Thyroid gland (tissue), 4 donors: ENCODE data around the gene TSPAN33.

ENCODE experiments used
- POLR2A ChIP-seq, 2 donors: fragments of 450-650 bp; IDR thresholded peaks; one replicate each; pipeline ENCODE4 v1.6.1; 2017; ENCODE audit warnings: antibody characterized with exemption in 2 of 2, mild to moderate bottlenecking in 2 of 2, moderate library complexity in 1 of 2
- TF ChIP-seq, protein P1 (sequence below), 6 experiments: fragments of 200-600 bp in 3 of 6; fragments of 450-650 bp in 3 of 6; sonication (generic) in 3 of 6; IDR thresholded peaks; one replicate each; pipeline ENCODE4 v1.5.1; 2016 to 2019; ENCODE audit warnings: antibody characterized with exemption in 6 of 6, mild to moderate bottlenecking in 2 of 6, inconsistent platforms in 1 of 6, moderate library complexity in 1 of 6

DNA sequence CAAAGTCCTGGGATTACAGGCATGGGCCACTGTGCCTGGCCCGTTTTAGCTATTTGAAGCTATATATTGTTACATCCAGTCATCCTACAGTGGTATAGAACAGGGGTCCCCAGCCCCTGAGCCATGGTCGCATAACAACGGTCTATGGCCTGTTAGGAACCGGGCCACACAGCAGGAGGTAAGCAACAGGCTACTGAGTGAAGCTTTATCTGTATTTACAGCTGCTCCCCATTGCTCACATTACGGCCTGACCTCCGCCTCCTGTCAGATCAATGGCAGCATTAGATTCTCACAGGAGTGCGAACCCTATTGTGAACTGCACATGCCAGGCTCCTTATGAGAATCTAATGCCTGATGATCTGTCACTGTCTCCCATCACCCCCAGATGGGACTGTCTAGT lies 26.3 kb upstream of the TSPAN33 start:
- TF ChIP-seq, protein P1, sequence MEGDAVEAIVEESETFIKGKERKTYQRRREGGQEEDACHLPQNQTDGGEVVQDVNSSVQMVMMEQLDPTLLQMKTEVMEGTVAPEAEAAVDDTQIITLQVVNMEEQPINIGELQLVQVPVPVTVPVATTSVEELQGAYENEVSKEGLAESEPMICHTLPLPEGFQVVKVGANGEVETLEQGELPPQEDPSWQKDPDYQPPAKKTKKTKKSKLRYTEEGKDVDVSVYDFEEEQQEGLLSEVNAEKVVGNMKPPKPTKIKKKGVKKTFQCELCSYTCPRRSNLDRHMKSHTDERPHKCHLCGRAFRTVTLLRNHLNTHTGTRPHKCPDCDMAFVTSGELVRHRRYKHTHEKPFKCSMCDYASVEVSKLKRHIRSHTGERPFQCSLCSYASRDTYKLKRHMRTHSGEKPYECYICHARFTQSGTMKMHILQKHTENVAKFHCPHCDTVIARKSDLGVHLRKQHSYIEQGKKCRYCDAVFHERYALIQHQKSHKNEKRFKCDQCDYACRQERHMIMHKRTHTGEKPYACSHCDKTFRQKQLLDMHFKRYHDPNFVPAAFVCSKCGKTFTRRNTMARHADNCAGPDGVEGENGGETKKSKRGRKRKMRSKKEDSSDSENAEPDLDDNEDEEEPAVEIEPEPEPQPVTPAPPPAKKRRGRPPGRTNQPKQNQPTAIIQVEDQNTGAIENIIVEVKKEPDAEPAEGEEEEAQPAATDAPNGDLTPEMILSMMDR (IDR thresholded peaks at IDR 0.05) = no peak
- TF ChIP-seq POLR2A (IDR thresholded peaks at IDR 0.05) = no peak
